HL-60 (cell line): ENCODE measurements around the gene A2M.

Source experiments
- DNase-seq, 2 experiments: peaks; one replicate each; pipeline ENCODE4 v3.0.0-alpha.2; 2010 to 2020; ENCODE audit warnings: low read depth in 1 of 2, low spot score in 1 of 2
- H3K27ac ChIP-seq: fragments of 250-450 bp; sonication (Bioruptor Pico); replicated peaks from 2 replicates; pipeline ENCODE4 v1.5.1; 2020; ENCODE audit warnings: mild to moderate bottlenecking, moderate library complexity
- H3K27me3 ChIP-seq: fragments of 250-450 bp; sonication (Bioruptor Pico); 2 replicates; pipeline ENCODE4 v1.5.1; 2021; ENCODE audit warnings: mild to moderate bottlenecking, moderate library complexity; ENCODE audit not compliant: insufficient read depth, poor library complexity, severe bottlenecking
- H3K4me3 ChIP-seq: replicated peaks from 2 replicates; pipeline ENCODE4 v1.5.1; 2011; ENCODE audit warnings: mild to moderate bottlenecking, control low read depth, low read length; ENCODE audit not compliant: insufficient read depth
- CTCF ChIP-seq: IDR thresholded peaks from one replicate; pipeline ENCODE4 v1.5.1; 2011; ENCODE audit warnings: low read length, control low read depth, inconsistent platforms; ENCODE audit not compliant: insufficient read depth
- GABPA ChIP-seq: IDR thresholded peaks from 2 replicates; pipeline ENCODE4 v1.6.1; 2012; ENCODE audit warnings: low read depth
- POLR2AphosphoS5 ChIP-seq: IDR thresholded peaks from 2 replicates; pipeline ENCODE4 v1.6.1; 2012; ENCODE audit warnings: low read depth
- REST ChIP-seq: IDR thresholded peaks from 2 replicates; pipeline ENCODE4 v1.6.1; 2012; ENCODE audit warnings: low read depth; ENCODE audit not compliant: insufficient replicate concordance
- SPI1 ChIP-seq: IDR thresholded peaks from 2 replicates; pipeline ENCODE4 v1.6.1; 2012; ENCODE audit warnings: low read depth, mild to moderate bottlenecking, borderline replicate concordance

Gene A2M

GRCh38 chr12:9073076-9073475 is 42.6 kb downstream of the A2M start:
- H3K4me3 ChIP-seq = no peak overlapping the region
- no peak overlapping the region for H3K27ac ChIP-seq
- TF ChIP-seq CTCF = no peak
- TF ChIP-seq SPI1 = no peak
- TF ChIP-seq POLR2AphosphoS5 = no peak
- no peak for TF ChIP-seq REST
- no peak for TF ChIP-seq GABPA
- H3K27me3 ChIP-seq = peaks cover 6% of the 10 kb centered on the region
- DNase-seq = no peak

- Histone ChIP-seq H3K27ac (no peak overlapping the region), H3K4me3 (no peak overlapping the region), H3K27me3 (peaks cover 6% of the 10 kb centered on the region)
- no peak for DNase-seq
- TF ChIP-seq REST (no peak), GABPA (no peak), POLR2AphosphoS5 (no peak), CTCF (no peak), SPI1 (no peak)
Measured at GRCh38 chr12:9072481-9073038, 43.2 kb downstream of the A2M start.

GRCh38 chr12:9071969-9072368 is 43.8 kb downstream of the A2M start:
- Histone ChIP-seq H3K27me3 (peaks cover 6% of the 10 kb centered on the region), H3K4me3 (no peak overlapping the region), H3K27ac (no peak overlapping the region)
- no peak for TF ChIP-seq CTCF
- TF ChIP-seq POLR2AphosphoS5 = no peak
- no peak for TF ChIP-seq SPI1
- TF ChIP-seq REST = no peak
- DNase-seq = no peak
